HG02642 (cell line): ENCODE measurements around the gene CLEC1A.

Source experiments
- ATAC-seq: cut with Tn5 transposase; IDR thresholded peaks from one replicate; pipeline ENCODE4 v1.9.1; 2021; ENCODE audit warnings: mild to moderate bottlenecking; ENCODE audit not compliant: unreplicated experiment, poor library complexity

The CLEC1A gene, protein sequence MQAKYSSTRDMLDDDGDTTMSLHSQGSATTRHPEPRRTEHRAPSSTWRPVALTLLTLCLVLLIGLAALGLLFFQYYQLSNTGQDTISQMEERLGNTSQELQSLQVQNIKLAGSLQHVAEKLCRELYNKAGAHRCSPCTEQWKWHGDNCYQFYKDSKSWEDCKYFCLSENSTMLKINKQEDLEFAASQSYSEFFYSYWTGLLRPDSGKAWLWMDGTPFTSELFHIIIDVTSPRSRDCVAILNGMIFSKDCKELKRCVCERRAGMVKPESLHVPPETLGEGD

DNA sequence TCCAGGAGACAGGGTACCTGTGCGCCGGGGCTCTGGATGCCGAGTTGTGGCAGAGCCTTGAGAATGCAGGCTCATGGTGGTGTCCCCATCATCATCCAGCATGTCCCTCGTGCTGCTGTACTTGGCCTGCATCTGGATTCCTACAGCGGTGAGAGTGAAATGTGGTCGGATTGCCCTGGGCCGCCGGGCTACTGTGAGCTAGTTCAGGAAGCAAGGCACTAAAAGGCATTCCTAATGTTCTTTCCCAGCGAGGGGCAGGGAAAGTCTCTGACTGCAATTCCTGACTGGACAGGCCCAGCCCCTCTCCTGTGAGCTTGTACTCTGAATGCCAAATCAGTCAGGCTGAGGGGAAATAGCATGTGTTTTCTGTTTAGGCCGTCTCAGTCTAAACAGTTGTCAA is at the start of gene CLEC1A:
CLEC1A (minus strand) TSS at position 195 of the 400 bp plus-strand sequence; CDS start at position 132, 63 bp downstream.
- ATAC-seq: no peak

DNA sequence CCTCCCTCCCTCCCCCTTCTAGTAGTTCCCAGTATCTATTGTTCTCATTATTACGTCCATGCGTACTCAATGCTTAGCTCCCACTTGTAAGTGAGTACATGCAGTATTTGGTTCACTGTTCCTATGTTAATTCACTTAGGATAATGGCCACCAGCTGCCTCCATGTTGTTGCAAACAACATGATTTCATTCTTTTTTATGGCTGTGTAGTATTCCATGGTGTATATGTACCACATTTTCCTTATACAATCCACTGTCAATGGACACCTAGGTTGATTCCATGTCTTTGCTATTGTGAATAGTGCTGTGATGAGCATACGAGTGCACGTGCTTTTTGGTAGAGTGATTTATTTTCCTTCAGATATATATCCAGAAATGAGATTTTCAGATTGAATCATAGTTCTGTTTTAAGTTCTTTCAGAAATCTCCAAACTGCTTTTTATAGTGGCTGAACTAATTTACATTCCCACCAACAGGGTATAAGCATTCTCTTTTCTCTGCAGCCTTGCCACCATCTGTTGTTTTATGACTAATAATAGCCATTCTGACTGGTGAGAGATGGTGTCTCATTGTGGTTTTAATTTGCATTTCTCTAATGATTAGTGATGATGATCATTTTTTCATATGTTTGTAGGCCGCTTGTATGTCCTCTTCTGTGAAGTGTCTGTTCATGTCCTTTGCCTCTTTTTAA is 49.1 kb upstream of the CLEC1A start:
- ATAC-seq: peak; percentile 84

DNA sequence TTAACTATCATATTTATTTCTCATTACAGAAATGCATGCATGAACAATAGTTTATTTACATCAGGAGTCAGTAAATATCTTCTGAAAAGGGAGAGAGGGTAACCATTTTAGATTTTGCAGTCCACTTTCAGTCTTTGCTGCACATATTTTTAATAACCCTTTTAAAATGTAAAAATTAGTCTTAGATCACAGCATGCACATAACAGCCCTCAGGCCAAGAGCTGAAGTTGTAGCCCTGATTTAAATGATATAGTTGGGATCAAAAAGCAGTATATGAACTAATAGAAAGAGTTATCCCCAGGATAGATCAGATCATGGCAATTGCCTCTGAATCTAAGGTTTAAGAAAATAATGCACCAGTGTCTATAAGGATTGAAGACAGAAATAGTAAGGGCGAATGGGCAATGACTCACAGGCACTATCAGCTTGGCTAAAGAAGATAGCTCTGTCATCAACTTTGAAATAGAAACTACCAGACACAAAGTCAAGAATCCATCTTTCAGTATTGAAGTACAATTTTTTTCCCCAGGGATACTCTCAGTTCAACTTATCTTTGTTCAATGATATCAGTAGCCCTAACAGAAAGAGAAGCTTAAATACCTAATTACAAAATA is 44.3 kb upstream of the CLEC1A start:
- ATAC-seq: no peak

GRCh38 chr12:10140001-10140400 is 41.2 kb upstream of the CLEC1A start:
- no peak for ATAC-seq

GRCh38 chr12:10136637-10137205 is 37.9 kb upstream of the CLEC1A start:
- no peak for ATAC-seq

- ATAC-seq: no peak
These were observed 36.3 kb upstream of the CLEC1A start for GRCh38 chr12:10135126-10135525.

DNA sequence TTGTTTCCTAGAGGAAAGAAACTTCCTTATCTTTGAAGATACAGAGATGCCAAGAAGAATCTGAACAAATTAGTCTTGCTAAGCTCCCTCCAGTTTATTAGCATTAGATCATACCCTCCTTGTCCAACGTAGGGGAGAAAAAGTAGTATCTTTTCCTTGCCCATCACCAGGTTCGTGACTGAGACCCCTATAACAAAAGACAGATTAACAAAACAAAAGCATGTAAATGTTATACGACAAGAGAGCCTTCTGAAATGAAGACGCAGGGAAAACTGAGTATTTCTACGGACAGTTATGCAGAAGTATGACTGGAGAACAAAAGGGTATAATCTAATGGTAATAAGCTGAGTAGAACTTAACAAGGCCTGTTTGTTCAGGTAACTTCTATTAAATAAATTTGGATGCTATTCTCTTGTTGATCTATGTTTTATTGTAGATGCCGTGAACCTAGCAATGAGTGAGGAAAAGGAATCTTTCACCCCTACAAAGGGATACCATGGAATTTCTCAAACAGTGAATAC is 34.1 kb upstream of the CLEC1A start:
- ATAC-seq: no peak

DNA sequence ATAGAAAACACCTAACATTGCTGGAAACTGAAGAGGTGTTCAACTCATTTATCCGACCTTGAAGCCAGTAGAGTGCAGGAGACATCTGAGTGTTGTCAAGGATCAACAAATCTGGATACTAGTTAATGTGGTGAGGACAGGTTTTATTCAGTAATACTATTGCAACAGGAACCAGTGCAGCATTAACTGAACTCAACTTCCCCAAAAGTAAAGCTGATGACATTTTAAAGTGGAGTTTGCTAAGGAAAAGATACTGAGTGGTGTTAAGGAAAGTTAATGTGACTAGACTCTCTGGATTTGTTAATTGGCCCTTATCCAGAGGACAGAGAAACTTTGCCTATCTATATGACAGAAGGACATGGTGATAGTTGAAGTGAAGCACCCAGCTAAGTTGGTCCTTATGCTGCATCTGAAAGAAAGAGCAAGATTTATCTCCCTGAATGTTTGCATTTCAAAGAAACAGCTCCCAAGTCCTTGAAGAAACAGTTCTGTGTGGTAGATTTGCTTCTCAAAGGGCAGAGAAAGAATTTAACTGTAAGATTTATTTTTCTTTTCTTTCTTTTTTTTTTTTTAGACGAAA is 32.4 kb upstream of the CLEC1A start:
- no peak for ATAC-seq

GRCh38 chr12:10130042-10130441 is 31.3 kb upstream of the CLEC1A start, which contains the start of gene CLEC7A:
TSS of gene CLEC7A (minus strand) at chr12:10130199. CDS start at chr12:10130082, 117 bp downstream.
- ATAC-seq: peak; percentile 84

DNA sequence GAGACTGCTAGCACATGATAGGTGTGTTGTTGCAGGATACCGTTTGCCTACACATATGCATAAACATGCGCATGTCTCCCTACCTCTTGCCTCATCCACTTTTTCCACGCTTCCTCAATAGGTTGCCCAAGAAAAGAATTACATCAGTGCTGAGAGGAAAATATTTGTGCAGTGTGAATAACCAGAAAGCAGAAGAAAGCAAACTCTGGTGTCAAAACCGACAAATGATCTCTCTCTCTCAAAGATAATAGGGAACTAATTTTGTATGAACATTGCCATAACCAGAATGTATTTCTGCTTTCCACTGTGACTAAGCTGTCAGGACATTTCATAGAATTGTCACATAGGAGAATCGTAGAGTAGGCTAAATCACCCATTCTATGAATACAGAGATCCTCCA is 29.9 kb upstream of the CLEC1A start:
- no peak for ATAC-seq

- no peak for ATAC-seq
These were observed 27.6 kb upstream of the CLEC1A start for GRCh38 chr12:10126413-10126812.

DNA sequence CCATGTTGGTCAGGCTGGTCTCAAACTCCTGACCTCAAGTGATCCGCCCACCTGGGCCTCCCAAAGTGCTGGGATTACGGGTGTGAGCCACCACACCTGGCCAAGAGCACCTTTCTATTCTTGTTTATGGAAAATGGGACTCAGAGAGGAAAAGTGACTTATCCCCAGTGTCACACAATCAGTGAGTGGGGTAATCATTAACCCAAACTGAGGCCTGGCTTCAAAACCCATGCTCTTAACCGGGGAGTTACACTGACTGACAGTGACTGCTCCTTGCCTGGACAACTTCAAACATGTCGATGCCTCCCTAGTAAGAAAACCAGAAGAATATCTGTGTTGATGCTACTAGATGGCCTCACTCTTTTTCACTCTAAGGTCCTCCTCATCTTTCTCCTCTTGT is 23.9 kb upstream of the CLEC1A start:
- no peak for ATAC-seq

GRCh38 chr12:10121278-10121677 is 22.5 kb upstream of the CLEC1A start:
- ATAC-seq: no peak

- no peak for ATAC-seq
These were observed 20.3 kb upstream of the CLEC1A start for GRCh38 chr12:10119066-10119465.

- ATAC-seq: no peak
These were observed 17.1 kb upstream of the CLEC1A start for GRCh38 chr12:10115890-10116289.

- no peak for ATAC-seq
These were observed 16.5 kb upstream of the CLEC1A start for GRCh38 chr12:10115311-10115710.

DNA sequence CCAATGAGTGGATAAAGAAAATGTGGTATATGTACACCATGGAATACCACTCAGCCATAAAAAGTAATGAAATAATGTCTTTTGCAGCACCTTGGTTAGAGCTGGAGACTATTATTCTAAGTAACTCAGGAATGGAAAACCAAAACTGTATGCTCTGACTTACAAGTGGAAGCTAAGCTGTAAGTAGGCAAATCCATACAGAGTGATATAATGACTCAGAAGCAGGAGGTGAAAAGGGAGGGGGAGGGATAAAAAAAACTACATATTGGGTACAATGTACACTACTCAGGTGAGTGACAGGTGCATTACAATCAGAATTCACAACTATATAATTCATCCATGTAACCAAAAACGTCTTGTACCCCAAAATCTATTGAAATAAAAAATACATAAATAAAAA is 15.1 kb upstream of the CLEC1A start:
- ATAC-seq: no peak

DNA sequence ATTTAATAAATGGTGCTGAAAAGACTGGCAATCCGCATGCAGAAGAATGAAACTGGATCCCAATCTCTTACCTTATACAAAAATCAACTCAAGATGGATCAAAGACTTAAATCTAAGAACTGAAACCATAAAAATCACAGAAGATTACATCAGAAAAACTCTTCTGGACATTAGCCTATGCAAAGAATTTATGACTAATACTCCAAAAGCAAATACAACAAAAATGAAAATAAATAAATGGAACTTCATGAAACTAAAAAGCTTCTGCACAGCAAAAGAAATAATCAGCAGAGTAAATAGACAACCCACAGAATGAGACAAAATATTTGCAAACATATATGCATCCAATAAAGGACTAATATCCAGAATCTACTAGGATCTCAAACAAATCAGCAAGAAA is 14.3 kb upstream of the CLEC1A start:
- no peak for ATAC-seq

DNA sequence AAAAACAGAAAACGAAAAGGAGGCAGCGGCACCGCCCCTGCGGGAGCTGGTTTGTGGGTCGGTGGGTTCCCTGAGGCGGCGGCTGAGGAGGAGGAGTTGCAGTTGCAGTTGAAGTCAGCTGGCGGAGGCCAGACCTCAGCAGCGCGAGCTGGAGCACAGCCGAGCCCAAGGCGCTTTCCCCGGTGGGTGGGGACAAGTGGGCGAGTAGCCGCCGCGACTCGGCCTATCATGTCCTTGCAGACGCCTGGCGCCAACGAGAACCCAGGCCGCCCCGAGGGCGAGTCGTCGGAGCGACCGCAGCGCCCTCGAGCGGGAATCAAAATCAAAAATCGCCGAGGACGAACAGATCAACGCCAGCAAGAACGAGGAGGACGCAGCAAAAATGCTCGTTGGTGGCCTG is 12.7 kb upstream of the CLEC1A start:
- ATAC-seq: no peak

- ATAC-seq: no peak
These were observed 11.6 kb upstream of the CLEC1A start for GRCh38 chr12:10110256-10110844.
